ENCODE measurements around the gene STAC2. TPM values are rescaled to one million over a fixed set of nuclear protein-coding genes. Genes with fewer than 3 reads are reported as not detected.

Gene STAC2
- total RNA-seq, 4 donors from 2014 or later, result 0.85 TPM; not detected in 3

DNA sequence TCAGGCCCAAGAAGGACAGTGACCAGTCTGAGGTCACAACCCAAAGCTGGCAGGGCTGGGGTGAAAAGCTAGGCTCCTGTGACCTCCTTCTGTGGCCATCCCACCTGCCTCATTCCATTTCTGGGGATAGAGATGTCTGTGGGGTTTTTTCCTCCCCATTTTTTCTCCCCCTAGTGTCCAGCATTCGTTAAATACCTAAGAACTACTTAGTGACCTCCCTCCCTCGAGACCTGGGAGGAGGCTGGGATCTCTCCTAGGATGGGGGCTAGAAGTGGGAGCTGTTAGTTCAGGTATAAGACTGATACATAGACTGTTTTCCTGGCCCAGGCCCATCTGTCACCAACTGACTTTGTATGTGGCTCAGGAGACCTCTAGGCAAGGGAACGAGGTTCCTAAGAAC lies 20.5 kb upstream of the STAC2 start:
- TF ChIP-seq, protein P1, sequence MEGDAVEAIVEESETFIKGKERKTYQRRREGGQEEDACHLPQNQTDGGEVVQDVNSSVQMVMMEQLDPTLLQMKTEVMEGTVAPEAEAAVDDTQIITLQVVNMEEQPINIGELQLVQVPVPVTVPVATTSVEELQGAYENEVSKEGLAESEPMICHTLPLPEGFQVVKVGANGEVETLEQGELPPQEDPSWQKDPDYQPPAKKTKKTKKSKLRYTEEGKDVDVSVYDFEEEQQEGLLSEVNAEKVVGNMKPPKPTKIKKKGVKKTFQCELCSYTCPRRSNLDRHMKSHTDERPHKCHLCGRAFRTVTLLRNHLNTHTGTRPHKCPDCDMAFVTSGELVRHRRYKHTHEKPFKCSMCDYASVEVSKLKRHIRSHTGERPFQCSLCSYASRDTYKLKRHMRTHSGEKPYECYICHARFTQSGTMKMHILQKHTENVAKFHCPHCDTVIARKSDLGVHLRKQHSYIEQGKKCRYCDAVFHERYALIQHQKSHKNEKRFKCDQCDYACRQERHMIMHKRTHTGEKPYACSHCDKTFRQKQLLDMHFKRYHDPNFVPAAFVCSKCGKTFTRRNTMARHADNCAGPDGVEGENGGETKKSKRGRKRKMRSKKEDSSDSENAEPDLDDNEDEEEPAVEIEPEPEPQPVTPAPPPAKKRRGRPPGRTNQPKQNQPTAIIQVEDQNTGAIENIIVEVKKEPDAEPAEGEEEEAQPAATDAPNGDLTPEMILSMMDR (IDR thresholded peaks at IDR 0.05; ENCODE audit: low read depth), result no peak

DNA sequence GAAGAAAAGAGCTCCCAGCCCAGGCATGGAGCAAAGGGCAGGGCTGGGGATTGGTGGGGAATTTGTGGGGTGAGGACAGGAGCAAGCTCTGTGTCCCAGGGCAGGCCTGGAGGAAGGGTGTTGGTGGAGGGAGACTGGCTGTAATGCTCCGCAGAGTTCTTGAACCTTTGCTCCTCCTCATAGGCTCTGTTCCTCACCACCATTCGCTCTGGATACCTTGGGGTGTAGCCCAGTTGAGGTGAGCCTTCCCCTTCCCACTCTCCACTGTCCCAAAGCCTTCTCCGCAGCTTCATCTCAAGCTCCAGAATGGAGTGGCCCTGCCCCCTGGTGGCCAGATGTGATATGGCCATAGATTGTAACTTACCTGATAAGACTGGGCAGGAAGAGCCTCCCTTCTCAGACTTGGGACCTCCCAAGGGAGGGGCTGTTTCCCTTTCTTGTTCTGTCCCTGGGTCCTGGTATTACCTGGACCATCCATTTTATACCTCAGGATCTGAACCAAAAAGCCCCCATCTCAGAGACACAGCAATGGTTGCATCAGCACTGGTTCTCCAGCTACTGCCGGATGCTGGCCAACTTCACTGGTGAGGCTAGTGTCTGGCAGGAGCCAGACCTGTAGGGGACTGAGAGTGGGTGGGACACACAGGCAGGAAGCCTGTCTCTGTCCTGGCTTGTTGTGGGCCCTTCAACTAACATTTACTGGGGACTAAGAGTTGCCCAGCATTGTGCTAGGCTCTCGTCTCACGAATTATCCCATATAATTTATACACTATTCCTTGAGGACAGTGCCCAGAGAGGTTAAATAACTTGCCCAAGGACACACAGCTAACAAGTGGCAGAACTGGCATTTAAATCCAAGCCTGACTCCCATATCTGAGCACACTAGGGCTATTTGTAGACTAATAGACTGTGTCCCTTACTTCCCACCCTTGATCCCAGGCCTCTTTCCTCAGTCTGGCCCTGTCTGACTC lies 19.1 kb upstream of the STAC2 start:
- TF ChIP-seq, protein P1 (IDR thresholded peaks at IDR 0.05; ENCODE audit: low read depth), result no peak

DNA sequence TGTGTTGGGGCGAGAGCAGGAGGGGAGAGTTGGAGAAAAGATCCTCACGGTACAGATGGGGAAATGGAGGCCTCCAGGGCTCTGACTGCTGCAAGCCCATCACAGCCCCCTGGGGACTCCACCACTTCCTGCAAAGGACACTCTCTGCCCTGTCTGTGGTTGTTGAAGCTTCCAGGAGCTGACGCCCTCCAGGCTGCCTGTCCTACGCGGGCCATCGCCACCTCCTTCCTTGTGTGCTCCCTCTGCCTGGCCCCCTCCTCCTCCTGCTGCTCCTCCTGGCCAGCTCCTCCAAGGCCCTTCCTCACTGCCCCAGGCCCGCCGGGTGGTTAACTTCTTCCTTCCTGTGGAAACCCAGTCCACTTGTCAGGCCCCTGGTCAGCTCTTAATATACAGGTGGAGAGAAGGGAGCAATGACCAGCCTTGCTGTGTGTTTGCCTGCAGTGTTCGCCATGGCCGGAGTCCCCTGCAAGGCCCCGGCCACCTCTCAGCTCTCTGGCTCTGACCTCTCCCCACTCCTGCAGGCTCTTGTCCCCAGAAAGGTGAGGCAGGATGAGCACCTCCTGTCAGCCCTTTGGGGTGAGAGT lies 18.4 kb upstream of the STAC2 start:
- TF ChIP-seq, protein P1 (IDR thresholded peaks at IDR 0.05; ENCODE audit: low read depth), result no peak

DNA sequence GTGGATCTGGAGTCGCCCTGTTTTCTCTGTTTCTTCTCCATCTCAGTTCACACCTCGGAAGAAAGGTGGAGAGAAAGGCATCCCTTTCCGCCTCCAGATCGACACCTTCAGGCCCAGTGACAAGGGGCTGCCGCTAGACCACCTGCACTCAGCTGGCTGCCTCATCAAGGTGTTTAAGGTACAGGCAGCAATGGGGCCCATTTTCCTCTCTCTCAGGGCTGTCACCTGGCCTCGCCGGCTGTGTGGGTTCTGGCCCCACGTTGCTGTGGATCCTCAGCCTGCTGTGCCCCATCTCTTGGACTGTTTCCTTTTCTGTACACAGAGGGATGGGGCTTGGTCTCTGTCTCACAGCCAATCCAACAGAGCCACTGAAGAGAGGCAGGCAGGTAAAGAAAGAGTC lies 17.4 kb upstream of the STAC2 start:
- TF ChIP-seq, protein P1 (IDR thresholded peaks at IDR 0.05; ENCODE audit: low read depth), result no peak

DNA sequence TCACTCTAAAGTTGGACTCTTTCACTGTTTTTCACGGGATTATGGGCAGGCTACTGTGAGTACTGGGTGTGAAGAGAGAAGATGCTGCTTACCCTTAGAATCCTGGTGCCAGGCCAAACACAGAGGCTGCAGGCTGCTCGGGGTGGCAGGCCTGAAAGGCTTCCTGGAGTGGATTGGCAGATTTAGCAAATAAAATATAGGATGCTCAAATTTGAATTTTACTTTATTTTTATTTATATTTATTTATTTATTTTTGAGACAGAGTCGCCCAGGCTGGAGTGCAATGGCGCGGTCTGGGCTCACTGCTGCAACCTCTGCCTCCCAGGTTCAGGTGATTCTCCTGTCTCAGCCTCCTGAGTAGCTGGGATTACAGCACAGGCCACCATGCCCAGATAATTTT lies 14.9 kb upstream of the STAC2 start:
- TF ChIP-seq, protein P1 (IDR thresholded peaks at IDR 0.05; ENCODE audit: low read depth), result no peak

DNA sequence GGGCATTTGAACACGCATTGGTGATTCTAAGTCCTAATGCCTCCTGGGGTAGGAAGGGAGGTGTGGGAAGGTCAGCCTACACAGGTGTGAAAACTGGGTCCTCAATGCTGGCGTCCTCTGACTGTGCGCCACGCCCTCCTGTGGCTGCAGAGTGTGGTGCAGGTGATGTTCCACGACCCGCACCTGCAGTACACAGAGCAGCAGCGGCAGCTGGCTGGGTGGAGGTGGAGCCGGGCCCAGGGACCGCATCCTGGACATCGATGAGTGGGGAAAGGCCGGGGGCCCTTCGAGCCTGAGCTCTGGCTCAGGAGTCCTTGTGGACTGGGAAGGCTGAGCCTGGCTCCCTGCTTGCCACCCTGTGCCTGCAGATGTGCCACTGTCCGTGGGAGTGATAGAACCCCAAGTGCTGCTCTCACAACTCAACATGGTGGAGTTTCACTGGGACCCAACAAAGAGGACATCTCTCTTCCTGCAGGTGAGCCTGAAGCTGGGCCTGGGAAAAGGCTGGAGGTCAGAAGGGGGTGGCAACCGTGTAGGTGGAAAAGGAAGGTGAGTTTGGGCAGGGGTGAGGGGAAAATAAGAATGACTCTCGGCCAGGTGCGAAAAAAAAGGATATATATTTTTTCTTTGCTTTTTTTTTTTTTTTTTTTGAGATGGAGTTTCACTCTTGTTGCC lies 14.0 kb upstream of the STAC2 start:
- TF ChIP-seq, protein P1 (IDR thresholded peaks at IDR 0.05; ENCODE audit: low read depth), result no peak
